ENCODE measurements around the gene FHAD1. TPM values are rescaled to one million over a fixed set of nuclear protein-coding genes. Genes with fewer than 3 reads are reported as not detected.

The FHAD1 gene
- total and polyA plus RNA-seq, 9 of the 15 experiments (the other 6 are each of a cell fraction or from before 2014, with no cell fraction given) = 0.32 to 2.1 (median 1.5) TPM; not detected in 1

- TF ChIP-seq ZBTB11 (CRISPR knock-in tag; IDR thresholded peaks at IDR 0.05) = no peak
- peak; percentile 25; the same call in 1 of the 2 replicates for TF ChIP-seq ZBTB7A (IDR thresholded peaks at IDR 0.05; ENCODE audit: borderline replicate concordance, control insufficient read depth, low read depth, low read length)
- TF ChIP-seq NCOA4 (IDR thresholded peaks at IDR 0.05; ENCODE audit: partially characterized antibody) = no peak
- TF ChIP-seq CREM (IDR thresholded peaks at IDR 0.05; ENCODE audit: low read depth) = 0 out of 2 replicates have a peak, but pooled peaks have one; percentile 34
- TF ChIP-seq JUN (IDR thresholded peaks at IDR 0.05; ENCODE audit: borderline replicate concordance, low read depth, low read length) = peak; percentile 57; the same call in 1 of the 2 replicates
- TF ChIP-seq JUN (CRISPR knock-in tag; IDR thresholded peaks at IDR 0.05; ENCODE audit: borderline replicate concordance) = no peak
- TF ChIP-seq CTCF (IDR thresholded peaks at IDR 0.05 in 2 of 3, conservative IDR thresholded peaks at IDR 0.05 in 1 of 3; ENCODE audit: insufficient read depth in 2 of 3, low read depth in 1 of 3, low read length in 3 of 3) = peak in 1 of 3 experiments; percentile 21; a peak in 2 of 6 replicates
- no peak for TF ChIP-seq FOXM1 (IDR thresholded peaks at IDR 0.05; ENCODE audit: low read depth)
- 0 out of 2 replicates have a peak, but pooled peaks have one; percentile 38 for TF ChIP-seq FOXM1 (CRISPR knock-in tag; IDR thresholded peaks at IDR 0.05; ENCODE audit: low read depth)
- TF ChIP-seq ATF3 (IDR thresholded peaks at IDR 0.05) = peak; percentile 80
- TF ChIP-seq ATF3 (CRISPR knock-in tag; conservative IDR thresholded peaks at IDR 0.05) = no peak
- peak; percentile 97 for TF ChIP-seq ZBTB33 (CRISPR knock-in tag; IDR thresholded peaks at IDR 0.05)
- peak; percentile 60; the same call in 1 of the 2 replicates for TF ChIP-seq MYNN (IDR thresholded peaks at IDR 0.05)
- no peak for TF ChIP-seq MYNN (CRISPR knock-in tag; IDR thresholded peaks at IDR 0.05)
- TF ChIP-seq TOE1 (IDR thresholded peaks at IDR 0.05; ENCODE audit: borderline replicate concordance) = no peak
- TF ChIP-seq TOE1 (CRISPR knock-in tag; IDR thresholded peaks at IDR 0.05; ENCODE audit: borderline replicate concordance, low read depth) = no peak
Observed at GRCh38 chr1:15426492-15427279, 179.7 kb downstream of the FHAD1 start (continued).

All from K562 (cell line).